AG09319 (cell line): ENCODE measurements around the gene EIF4G3.
"Not testable (repeated sequence)": the region's sequence is repeated elsewhere in the genome, so short reads cannot be mapped to it uniquely, and the experiment has no call there.

ENCODE experiments used
- DNase-seq: peaks from one replicate; pipeline ENCODE4 v3.0.0-alpha.2; 2010; ENCODE audit warnings: low read depth; ENCODE audit errors: extremely low read depth
- CTCF ChIP-seq: IDR thresholded peaks from 2 replicates; pipeline ENCODE4 v1.5.1; 2011; ENCODE audit warnings: low read depth, mild to moderate bottlenecking, inconsistent platforms, low read length, moderate library complexity

EIF4G3 gene

GRCh38 chr1:20854529-20854928, 322.2 kb downstream of the EIF4G3 start:
- no peak for DNase-seq
- no peak for TF ChIP-seq CTCF

GRCh38 chr1:20851791-20852190, 324.9 kb downstream of the EIF4G3 start:
- DNase-seq = not testable (repeated sequence)

GRCh38 chr1:20850021-20850420, 326.7 kb downstream of the EIF4G3 start:
- DNase-seq = no peak
- TF ChIP-seq CTCF = no peak

- TF ChIP-seq CTCF = no peak
- no peak for DNase-seq
These were observed 327.6 kb downstream of the EIF4G3 start for GRCh38 chr1:20849100-20849499.

GRCh38 chr1:20848162-20848561, 328.5 kb downstream of the EIF4G3 start:
- no peak for DNase-seq
- no peak for TF ChIP-seq CTCF

- DNase-seq = no peak
- no peak for TF ChIP-seq CTCF
These were observed 329.1 kb downstream of the EIF4G3 start for GRCh38 chr1:20847611-20848080.

- no peak for TF ChIP-seq CTCF
- DNase-seq = no peak
These were observed 330.0 kb downstream of the EIF4G3 start for GRCh38 chr1:20846461-20847374.
